T-cell (primary cell): ENCODE results near the gene TTC19. TPM values are rescaled to one million over a fixed set of nuclear protein-coding genes. Genes with fewer than 3 reads are reported as not detected.

Experiments used
- ATAC-seq, 4 experiments: fragments of 200-7000 bp in 3 of 4; fragments of 150-1000 bp in 1 of 4; cut with Tn5 transposase; replicated peaks in 1 of 4; 1 replicate in 3 of 4; 2 replicates in 1 of 4; pipeline ENCODE4 v1.10.0; 2021; ENCODE audit warnings: moderate library complexity in 3 of 4, mild to moderate bottlenecking in 2 of 4, moderate number of reproducible peaks in 1 of 4
- CTCF ChIA-PET, 2 donors: fragments of 300-600 bp; sonication (Branson Sonifier 250); formaldehyde crosslinking; loops; one replicate each; lab custom pipeline; 2022; ENCODE audit warnings: antibody characterized with exemption in 2 of 2; lab: Charles Lee
- POLR2A ChIA-PET, 2 donors: fragments of 300-600 bp; sonication (Branson Sonifier 250); formaldehyde crosslinking; loops; one replicate each; lab custom pipeline; 2022; ENCODE audit warnings: antibody characterized with exemption in 2 of 2; lab: Charles Lee
- DNase-seq, 35 experiments: peaks; one replicate each; pipeline versions ENCODE4 v3.0.0 to v3.0.0-alpha.2; 2013 to 2023
- H3K27ac ChIP-seq: one replicate; pipeline ENCODE4 v1.5.1; 2013; ENCODE audit warnings: low read length
- H3K27me3 ChIP-seq, 2 experiments: replicated peaks in 1 of 2; 1 replicate in 1 of 2; 2 replicates in 1 of 2; pipeline versions ENCODE4 v1.6.1 to v1.7.0; 2013; ENCODE audit warnings: low read length in 1 of 2, mixed read lengths in 1 of 2; ENCODE audit not compliant: control insufficient read depth in 2 of 2, insufficient read depth in 2 of 2; ENCODE audit errors: extremely low read depth in 1 of 2
- H3K36me3 ChIP-seq, 2 donors: 1 replicate in 1 of 2; 2 replicates in 1 of 2; pipeline versions ENCODE4 v1.6.1 to v1.7.0; 2013; ENCODE audit warnings: low read length in 1 of 2; ENCODE audit not compliant: control insufficient read depth in 2 of 2, insufficient read depth in 1 of 2; ENCODE audit errors: extremely low read depth in 1 of 2
- H3K4me1 ChIP-seq, 2 experiments: 1 replicate in 1 of 2; 2 replicates in 1 of 2; pipeline versions ENCODE4 v1.6.1 to v1.7.0; 2013; ENCODE audit warnings: low read length in 2 of 2, mixed read lengths in 1 of 2; ENCODE audit not compliant: insufficient read depth in 2 of 2, control insufficient read depth in 1 of 2; ENCODE audit errors: extremely low read depth in 1 of 2
- H3K4me3 ChIP-seq, 2 donors: 1 replicate in 1 of 2; 2 replicates in 1 of 2; pipeline versions ENCODE4 v1.5.1 to v1.7.0; 2013; ENCODE audit warnings: mild to moderate bottlenecking in 2 of 2, low read length in 1 of 2, moderate library complexity in 1 of 2; ENCODE audit not compliant: control insufficient read depth in 1 of 2; ENCODE audit errors: extremely low read depth in 1 of 2
- H3K9me3 ChIP-seq: 2 replicates; pipeline ENCODE4 v1.7.0; 2013
- H3K27ac Mint-ChIP-seq, 2 donors: one replicate each; pipeline ENCODE4 v1.8.0; 2020 to 2021; ENCODE audit warnings: mild to moderate bottlenecking in 2 of 2, mixed read lengths in 2 of 2
- H3K27me3 Mint-ChIP-seq, 2 donors: one replicate each; pipeline ENCODE4 v1.8.0; 2021 to 2022; ENCODE audit warnings: mixed read lengths in 2 of 2
- H3K36me3 Mint-ChIP-seq: one replicate; pipeline ENCODE4 v1.8.0; 2021; ENCODE audit warnings: mixed read lengths
- H3K4me1 Mint-ChIP-seq, 3 donors: one replicate each; pipeline ENCODE4 v1.8.0; 2020 to 2022; ENCODE audit warnings: mixed read lengths in 3 of 3, mild to moderate bottlenecking in 1 of 3
- H3K4me3 Mint-ChIP-seq, 3 donors: one replicate each; pipeline ENCODE4 v1.8.0; 2020 to 2022; ENCODE audit warnings: mild to moderate bottlenecking in 3 of 3, mixed read lengths in 3 of 3, moderate library complexity in 3 of 3
- H3K9me3 Mint-ChIP-seq, 3 donors: one replicate each; pipeline ENCODE4 v1.8.0; 2020 to 2022; ENCODE audit warnings: mixed read lengths in 3 of 3
- WGBS: methylation state at CpG from one replicate; pipeline ENCODE4 v1.1.5; 2013; ENCODE audit warnings: missing lambda C conversion rate; ENCODE audit not compliant: insufficient coverage; 5-methylcytosine and 5-hydroxymethylcytosine counted together
- total RNA-seq, 35 experiments: library from RNA in 6 of 35; stranded (reverse) in 6 of 35; fragments of 120-200 nt in 1 of 35; gene quantifications; one replicate each; pipeline versions ENCODE4 v1.2.1 to v1.2.4 and lab custom pipeline; 2013 to 2026

TTC19 gene
- total RNA-seq, 5 donors from 2014 or later (not counting 1 experiment from before 2014, with no cell fraction given): 39.2 to 58.6 (median 42.2) TPM

DNA sequence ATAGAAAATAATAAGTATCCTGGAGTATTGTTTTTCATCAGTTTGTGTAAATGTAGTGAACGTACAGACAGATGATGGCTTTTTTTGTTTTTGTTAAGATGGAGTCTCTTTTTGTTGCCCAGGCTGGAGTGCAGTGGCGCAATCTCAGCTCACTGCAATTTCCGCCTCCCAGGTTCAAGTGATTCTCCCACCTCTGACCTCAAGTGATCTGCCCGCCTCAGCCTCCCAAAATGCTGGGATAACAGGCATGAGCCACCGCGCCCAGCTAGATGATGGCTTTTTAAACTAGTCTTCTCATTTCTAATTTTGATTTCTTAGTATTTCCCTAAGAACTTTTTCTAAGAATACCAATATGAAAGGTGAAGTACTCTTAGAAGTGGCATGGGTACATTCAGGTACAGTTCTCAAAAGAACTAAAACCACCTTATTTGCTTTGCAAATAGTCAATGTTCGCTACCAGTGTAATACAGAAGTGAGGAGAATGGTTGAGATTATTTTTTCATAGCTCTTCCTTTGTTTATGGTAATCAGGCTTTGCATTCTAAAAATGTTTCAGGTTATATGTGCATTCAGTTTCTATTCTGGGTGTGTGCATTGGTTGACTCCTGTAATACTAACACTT is 34.2 kb downstream of the TTC19 start:
- peaks cover 5 to 88% of the 10 kb centered on the region in 2 donors for H3K36me3 ChIP-seq
- H3K27me3 ChIP-seq: no peaks in the 10 kb centered on the region
- Mint-ChIP-seq H3K9me3 (no peaks in the 10 kb centered on the region), H3K36me3 (peaks cover 76% of the 10 kb centered on the region), H3K27me3 (no peaks in the 10 kb centered on the region), H3K27ac (peak overlapping the region in 1 of 2 donors; percentile 16), H3K4me3 (no peak overlapping the region), H3K4me1 (peaks cover 0 to 14% (median 6%) of the 10 kb centered on the region in 3 donors)
- no peaks in the 10 kb centered on the region for H3K4me1 ChIP-seq
- WGBS: no CpG with 5 or more reads among the region's 7 CpGs
- ChIA-PET CTCF (interaction anchor here in 1 of 2 donors (0.6 kb wide), 1 partner anchor 114 kb away, joined by 3 read pairs; no protein-coding TSS in a partner anchor), POLR2A (no interaction called here)
- H3K27ac ChIP-seq: no peak overlapping the region
- DNase-seq (no peak), ATAC-seq (no peak)
- H3K9me3 ChIP-seq: no peaks in the 10 kb centered on the region
- H3K4me3 ChIP-seq: no peak overlapping the region

DNA sequence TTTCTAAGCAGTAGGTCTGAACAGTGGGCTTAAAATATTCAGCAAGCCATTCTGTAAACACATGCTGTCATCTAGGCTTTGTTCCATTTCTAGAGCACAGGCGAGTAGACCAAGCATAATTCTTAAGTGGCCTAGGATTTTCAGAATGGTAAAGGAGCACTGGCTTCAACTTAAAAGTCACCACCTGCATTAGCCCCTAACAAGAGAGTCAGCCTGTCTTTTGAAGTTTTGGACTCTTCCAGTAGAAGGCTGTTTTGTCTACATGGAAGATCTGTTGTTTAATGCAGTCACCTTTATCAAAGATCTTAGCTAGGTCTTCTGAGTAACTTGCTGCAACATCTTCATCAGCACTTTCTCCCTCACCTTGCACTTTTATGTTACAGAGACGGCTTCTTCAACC is 36.6 kb downstream of the TTC19 start:
- H3K9me3 Mint-ChIP-seq: no peaks in the 10 kb centered on the region
- no peak overlapping the region for H3K4me3 ChIP-seq
- ChIA-PET POLR2A (interaction anchor here in 1 of 2 donors (0.6 kb wide), 1 partner anchor 81 kb away, joined by 8 read pairs; no protein-coding TSS in a partner anchor), CTCF (no interaction called here)
- WGBS: 100% methylated on average over 1 of the region's 2 CpGs
- peaks cover 15 to 86% of the 10 kb centered on the region in 2 donors for H3K36me3 ChIP-seq
- H3K4me1 Mint-ChIP-seq: peaks cover 0 to 12% (median 8%) of the 10 kb centered on the region in 3 donors
- H3K4me1 ChIP-seq: no peaks in the 10 kb centered on the region
- DNase-seq (no peak), ATAC-seq (no peak)
- H3K36me3 Mint-ChIP-seq: peaks cover 72% of the 10 kb centered on the region
- no peaks in the 10 kb centered on the region for H3K27me3 ChIP-seq
- no peak overlapping the region for H3K27ac ChIP-seq
- H3K27ac Mint-ChIP-seq: peak overlapping the region in 1 of 2 donors; percentile 72
- H3K9me3 ChIP-seq: no peaks in the 10 kb centered on the region
- no peaks in the 10 kb centered on the region for H3K27me3 Mint-ChIP-seq
- H3K4me3 Mint-ChIP-seq: no peak overlapping the region

DNA sequence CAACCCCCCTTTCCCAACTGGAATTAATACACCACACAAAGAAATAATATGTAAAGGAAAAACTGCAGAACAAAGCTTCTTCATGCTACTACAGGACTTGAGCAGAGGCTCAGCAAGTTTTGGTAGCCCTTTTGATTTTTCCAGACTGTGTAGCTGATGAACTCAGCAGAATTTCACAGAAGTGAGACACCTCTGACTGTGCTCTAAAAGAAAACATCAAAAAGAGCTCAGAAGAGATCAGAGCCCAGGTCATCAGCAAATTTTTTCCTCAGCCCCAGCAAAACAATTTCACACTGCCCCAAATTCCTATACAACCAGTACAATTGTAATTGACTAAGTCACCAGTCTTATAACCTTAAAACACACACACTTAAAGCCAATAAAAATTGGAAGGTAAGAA is 38.0 kb downstream of the TTC19 start:
- no peaks in the 10 kb centered on the region for H3K27me3 Mint-ChIP-seq
- peaks cover 69% of the 10 kb centered on the region for H3K36me3 Mint-ChIP-seq
- peak overlapping the region; percentile 35 to 69 for H3K27ac Mint-ChIP-seq
- H3K4me1 Mint-ChIP-seq: peaks cover 0 to 12% (median 8%) of the 10 kb centered on the region in 3 donors
- ATAC-seq (no peak), DNase-seq (no peak)
- no peak overlapping the region for H3K27ac ChIP-seq
- no peaks in the 10 kb centered on the region for H3K4me1 ChIP-seq
- peaks cover 10 to 81% of the 10 kb centered on the region in 2 donors for H3K36me3 ChIP-seq
- ChIA-PET POLR2A (interaction anchor here in 1 of 2 donors (0.6 kb wide), 1 partner anchor 14 kb away, joined by 4 read pairs; no protein-coding TSS in a partner anchor), CTCF (no interaction called here)
- H3K4me3 ChIP-seq: no peak overlapping the region
- H3K9me3 Mint-ChIP-seq: no peaks in the 10 kb centered on the region
- H3K4me3 Mint-ChIP-seq: no peak overlapping the region
- H3K9me3 ChIP-seq: no peaks in the 10 kb centered on the region
- no peaks in the 10 kb centered on the region for H3K27me3 ChIP-seq

DNA sequence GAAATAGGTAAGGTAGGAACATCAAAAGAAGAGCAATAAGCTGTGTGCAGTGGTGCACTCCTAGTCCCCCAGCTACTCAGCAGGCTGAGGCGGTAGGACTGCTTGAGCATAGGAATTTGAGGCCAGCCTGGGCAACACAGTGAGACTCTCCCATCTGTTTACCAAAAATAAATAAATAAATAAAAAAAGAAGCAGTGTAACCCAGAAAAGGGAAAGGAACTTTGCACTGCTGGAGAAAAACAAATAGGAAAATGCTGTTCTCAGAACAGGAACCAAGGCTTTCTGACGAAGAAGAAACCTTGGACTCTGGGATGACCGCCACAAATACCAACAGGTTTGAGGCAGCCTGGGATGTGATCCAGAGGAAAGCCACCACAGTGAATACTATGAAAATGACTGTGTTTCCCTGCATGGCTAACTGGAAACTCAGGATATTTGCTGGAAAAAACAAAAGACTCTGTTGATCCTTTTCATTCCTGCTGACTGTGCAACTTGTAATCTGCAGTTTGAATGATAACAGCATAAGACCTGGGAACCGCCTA is 41.2 kb downstream of the TTC19 start:
- peak overlapping the region in 1 of 2 donors; percentile 52 for H3K27ac Mint-ChIP-seq
- no peaks in the 10 kb centered on the region for H3K9me3 Mint-ChIP-seq
- ChIA-PET CTCF (no interaction called here), POLR2A (no interaction called here)
- Histone ChIP-seq H3K36me3 (peaks cover 18 to 81% of the 10 kb centered on the region in 2 donors), H3K4me1 (no peaks in the 10 kb centered on the region), H3K27me3 (no peaks in the 10 kb centered on the region), H3K9me3 (no peaks in the 10 kb centered on the region), H3K27ac (no peak overlapping the region), H3K4me3 (no peak overlapping the region)
- peaks cover 64% of the 10 kb centered on the region for H3K36me3 Mint-ChIP-seq
- DNase-seq (no peak), ATAC-seq (no peak)
- peaks cover 0 to 10% (median 8%) of the 10 kb centered on the region in 3 donors for H3K4me1 Mint-ChIP-seq
- no peaks in the 10 kb centered on the region for H3K27me3 Mint-ChIP-seq
- 97% methylated on average over 3 of the region's 4 CpGs for WGBS
- no peak overlapping the region for H3K4me3 Mint-ChIP-seq

DNA sequence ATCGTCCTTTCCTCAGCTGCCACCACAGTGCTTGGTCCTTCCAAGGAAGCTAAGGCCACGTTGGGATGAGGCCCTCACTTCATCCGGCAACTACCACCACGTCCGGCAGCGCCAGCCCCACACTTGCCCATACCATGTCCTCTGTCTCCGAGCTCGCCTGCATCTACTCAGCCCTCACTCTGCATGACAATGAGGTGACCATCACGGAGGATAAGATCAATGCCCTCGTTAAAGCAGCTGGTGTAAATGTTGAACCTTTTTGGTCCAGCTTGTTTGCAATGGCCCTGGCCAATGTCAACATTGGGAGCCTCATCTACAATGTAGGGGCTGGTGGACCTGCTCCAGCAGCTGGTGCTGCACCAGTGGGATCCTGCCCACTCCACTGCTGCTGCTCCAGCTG is 44.9 kb downstream of the TTC19 start:
- no peak overlapping the region for H3K4me3 Mint-ChIP-seq
- Histone ChIP-seq H3K27me3 (no peaks in the 10 kb centered on the region), H3K27ac (no peak overlapping the region), H3K4me3 (no peak overlapping the region), H3K4me1 (no peaks in the 10 kb centered on the region), H3K36me3 (peaks cover 18 to 82% of the 10 kb centered on the region in 2 donors), H3K9me3 (no peaks in the 10 kb centered on the region)
- H3K27me3 Mint-ChIP-seq: no peaks in the 10 kb centered on the region
- POLR2A ChIA-PET: interaction anchor here in 1 of 2 donors (0.6 kb wide), 1 partner anchor 24 kb away, joined by 3 read pairs; no protein-coding TSS in a partner anchor
- H3K9me3 Mint-ChIP-seq: no peaks in the 10 kb centered on the region
- H3K4me1 Mint-ChIP-seq: peaks cover 0 to 2% (median 0%) of the 10 kb centered on the region in 3 donors
- no peak for ATAC-seq
- CTCF ChIA-PET: no interaction called here
- DNase-seq: no peak
- peaks cover 60% of the 10 kb centered on the region for H3K36me3 Mint-ChIP-seq
- peak overlapping the region in 1 of 2 donors; percentile 39 for H3K27ac Mint-ChIP-seq
- 98% methylated on average over 9 of the region's 10 CpGs for WGBS

DNA sequence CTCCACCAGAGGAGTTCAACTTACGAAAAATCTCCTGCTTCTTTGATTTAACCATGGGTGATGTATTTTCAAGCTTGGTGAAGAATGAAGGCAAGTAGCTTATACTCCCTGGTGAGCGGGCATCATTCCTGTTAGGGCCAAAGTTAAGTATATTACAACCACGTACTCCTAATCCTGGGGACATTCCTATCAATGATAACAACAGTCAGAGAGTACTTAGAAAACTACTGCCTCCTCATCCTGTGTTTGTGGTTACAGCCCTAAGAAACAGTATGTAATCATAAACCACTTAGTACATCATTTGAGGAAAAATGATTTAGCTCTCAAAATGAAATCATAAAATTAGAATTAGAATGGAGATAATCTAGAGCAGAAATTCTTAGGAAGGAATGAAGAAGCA is 47.3 kb downstream of the TTC19 start:
- no peak for ATAC-seq
- Histone ChIP-seq H3K36me3 (peaks cover 16 to 75% of the 10 kb centered on the region in 2 donors), H3K9me3 (no peaks in the 10 kb centered on the region), H3K27ac (no peak overlapping the region), H3K27me3 (no peaks in the 10 kb centered on the region), H3K4me3 (no peak overlapping the region), H3K4me1 (no peaks in the 10 kb centered on the region)
- Mint-ChIP-seq H3K27me3 (no peaks in the 10 kb centered on the region), H3K27ac (peak overlapping the region in 1 of 2 donors; percentile 38), H3K4me1 (no peaks in the 10 kb centered on the region), H3K9me3 (no peaks in the 10 kb centered on the region), H3K4me3 (no peak overlapping the region), H3K36me3 (peaks cover 53% of the 10 kb centered on the region)
- no CpG with 5 or more reads among the region's 3 CpGs for WGBS
- ChIA-PET CTCF (no interaction called here), POLR2A (interaction anchor here in 1 of 2 donors (0.5 to 0.9 kb wide), 2 partner anchors 17 to 35 kb away, joined by 3 to 5 read pairs; no protein-coding TSS in a partner anchor)
- no peak for DNase-seq
